ENCODE measurements around the gene DUSP14. TPM values are rescaled to one million over a fixed set of nuclear protein-coding genes. Genes with fewer than 3 reads are reported as not detected.

DUSP14 gene
- total RNA-seq, 2 donors from 2014 or later: 17.0 to 22.8 TPM

DNA sequence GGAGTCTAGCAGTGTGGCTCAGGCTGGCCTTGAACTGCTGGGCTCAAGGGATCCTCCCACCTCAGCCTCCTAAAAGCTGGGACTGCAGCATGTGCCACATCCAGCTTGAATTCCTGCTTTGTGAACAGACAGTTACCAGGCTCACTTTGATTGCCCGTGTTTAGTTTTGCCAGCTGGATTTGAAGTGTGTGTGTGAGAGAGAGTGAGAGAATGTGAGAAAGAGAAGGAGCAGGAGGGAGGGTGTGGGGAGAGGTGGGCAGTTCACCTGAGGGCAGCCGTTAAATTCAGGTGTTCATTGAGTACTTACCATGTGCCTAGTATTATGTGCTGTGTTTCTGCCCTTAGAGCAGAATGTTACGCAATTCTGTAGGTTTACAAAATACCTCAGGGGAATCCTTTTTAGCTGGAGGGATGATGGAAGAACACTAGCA is 4.7 kb downstream of the DUSP14 start:
- H3K4me3 Mint-ChIP-seq: no peak overlapping the region
- WGBS, 2 experiments (ENCODE audit: insufficient coverage in 1 of 2, insufficient read length in 1 of 2): 91 to 100% methylated on average over 2 to 3 of the region's 3 CpGs
- H3K4me3 ChIP-seq (ENCODE audit: low read length): no peak overlapping the region

DNA sequence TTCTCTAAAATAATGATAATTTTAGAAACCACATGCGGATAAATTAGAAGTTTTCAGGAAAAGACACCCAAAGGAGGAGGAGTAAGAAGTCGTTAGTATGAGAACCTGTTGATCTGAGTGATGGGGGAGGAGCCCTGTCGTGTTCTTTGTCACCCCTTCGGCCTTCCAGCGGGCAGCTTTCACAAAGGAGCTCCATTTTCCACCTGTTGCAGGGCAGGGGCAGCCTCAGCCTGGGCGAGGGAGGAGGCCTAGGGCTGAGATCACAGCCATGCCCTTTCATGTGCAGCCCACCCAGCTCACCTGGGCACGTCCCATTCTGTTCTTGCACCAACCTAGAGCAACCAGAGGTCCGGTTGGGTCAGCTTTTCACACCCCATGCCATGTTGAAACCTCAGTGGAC is 5.3 kb downstream of the DUSP14 start:
- DNase-seq: peak; percentile 74
- Mint-ChIP-seq H3K9me3 (peaks cover 3% of the 10 kb centered on the region), H3K36me3 (ENCODE audit: low read depth) (peaks cover 2% of the 10 kb centered on the region), H3K4me1 (peaks cover 21% of the 10 kb centered on the region), H3K27ac (peak overlapping the region; percentile 68), H3K4me3 (no peak overlapping the region), H3K27me3 (ENCODE audit: insufficient read depth) (peaks cover 14% of the 10 kb centered on the region)
- no peak overlapping the region for H3K9ac ChIP-seq (ENCODE audit: extremely low read depth, low read length, poor library complexity, severe bottlenecking)
- H3K4me3 ChIP-seq (ENCODE audit: low read length): no peak overlapping the region
- H3K9me3 ChIP-seq (ENCODE audit: control insufficient read depth, low read length): peaks cover 11% of the 10 kb centered on the region
- WGBS, 2 experiments (ENCODE audit: insufficient coverage in 1 of 2, insufficient read length in 1 of 2): 60 to 75% methylated on average over 5 to 8 of the region's 8 CpGs
- peaks cover 3% of the 10 kb centered on the region for H3K4me1 ChIP-seq (ENCODE audit: control insufficient read depth, insufficient read depth, low read length)
- peaks cover 10% of the 10 kb centered on the region for H3K36me3 ChIP-seq (ENCODE audit: control insufficient read depth, insufficient read depth, low read length)
- TF ChIP-seq, protein P1, sequence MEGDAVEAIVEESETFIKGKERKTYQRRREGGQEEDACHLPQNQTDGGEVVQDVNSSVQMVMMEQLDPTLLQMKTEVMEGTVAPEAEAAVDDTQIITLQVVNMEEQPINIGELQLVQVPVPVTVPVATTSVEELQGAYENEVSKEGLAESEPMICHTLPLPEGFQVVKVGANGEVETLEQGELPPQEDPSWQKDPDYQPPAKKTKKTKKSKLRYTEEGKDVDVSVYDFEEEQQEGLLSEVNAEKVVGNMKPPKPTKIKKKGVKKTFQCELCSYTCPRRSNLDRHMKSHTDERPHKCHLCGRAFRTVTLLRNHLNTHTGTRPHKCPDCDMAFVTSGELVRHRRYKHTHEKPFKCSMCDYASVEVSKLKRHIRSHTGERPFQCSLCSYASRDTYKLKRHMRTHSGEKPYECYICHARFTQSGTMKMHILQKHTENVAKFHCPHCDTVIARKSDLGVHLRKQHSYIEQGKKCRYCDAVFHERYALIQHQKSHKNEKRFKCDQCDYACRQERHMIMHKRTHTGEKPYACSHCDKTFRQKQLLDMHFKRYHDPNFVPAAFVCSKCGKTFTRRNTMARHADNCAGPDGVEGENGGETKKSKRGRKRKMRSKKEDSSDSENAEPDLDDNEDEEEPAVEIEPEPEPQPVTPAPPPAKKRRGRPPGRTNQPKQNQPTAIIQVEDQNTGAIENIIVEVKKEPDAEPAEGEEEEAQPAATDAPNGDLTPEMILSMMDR (conservative IDR thresholded peaks at IDR 0.05): no peak
- no peak overlapping the region for H3K27ac ChIP-seq (ENCODE audit: low read depth, low read length)
- H3K27me3 ChIP-seq (ENCODE audit: control insufficient read depth, insufficient read depth, low read length, poor library complexity, severe bottlenecking): no peaks in the 10 kb centered on the region

More for the DNA sequence above, 4.7 kb downstream of the DUSP14 start:
- Histone ChIP-seq H3K36me3 (ENCODE audit: control insufficient read depth, insufficient read depth, low read length) (peaks cover 10% of the 10 kb centered on the region), H3K4me1 (ENCODE audit: control insufficient read depth, insufficient read depth, low read length) (peaks cover 3% of the 10 kb centered on the region), H3K9me3 (ENCODE audit: control insufficient read depth, low read length) (peaks cover 11% of the 10 kb centered on the region), H3K9ac (ENCODE audit: extremely low read depth, low read length, poor library complexity, severe bottlenecking) (no peak overlapping the region), H3K27me3 (ENCODE audit: control insufficient read depth, insufficient read depth, low read length, poor library complexity, severe bottlenecking) (no peaks in the 10 kb centered on the region), H3K27ac (ENCODE audit: low read depth, low read length) (no peak overlapping the region)
- Mint-ChIP-seq H3K4me1 (peaks cover 21% of the 10 kb centered on the region), H3K36me3 (ENCODE audit: low read depth) (peaks cover 2% of the 10 kb centered on the region), H3K27me3 (ENCODE audit: insufficient read depth) (peaks cover 14% of the 10 kb centered on the region), H3K27ac (no peak overlapping the region), H3K9me3 (peaks cover 3% of the 10 kb centered on the region)
- TF ChIP-seq, protein P1 (conservative IDR thresholded peaks at IDR 0.05): no peak
- no peak for DNase-seq

DNA sequence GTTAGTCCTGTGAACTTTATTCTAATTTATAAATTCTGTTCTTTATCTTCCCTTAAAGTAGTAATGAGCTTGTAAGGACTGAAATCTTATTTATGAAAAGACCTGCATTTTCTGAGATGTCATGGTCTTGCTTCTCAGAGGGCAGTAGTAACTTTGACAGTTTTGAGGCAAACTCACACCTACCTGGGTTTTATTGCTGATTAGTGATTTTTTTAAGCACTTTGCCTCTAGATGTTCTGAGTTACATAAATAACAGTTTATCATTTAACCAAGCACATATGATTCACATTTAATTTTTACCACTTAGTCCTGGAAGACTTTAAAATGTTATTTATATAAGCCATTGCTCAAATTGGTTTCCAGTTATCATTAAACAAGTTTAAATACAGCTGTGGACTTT is 10.7 kb downstream of the DUSP14 start:
- H3K9ac ChIP-seq (ENCODE audit: extremely low read depth, low read length, poor library complexity, severe bottlenecking): no peak overlapping the region
- DNase-seq: no peak
- H3K4me1 Mint-ChIP-seq: peaks cover 8% of the 10 kb centered on the region
- H3K36me3 Mint-ChIP-seq (ENCODE audit: low read depth): peaks cover 2% of the 10 kb centered on the region
- no peak overlapping the region for H3K4me3 Mint-ChIP-seq
- H3K9me3 Mint-ChIP-seq: peaks cover 3% of the 10 kb centered on the region
- no peaks in the 10 kb centered on the region for H3K27me3 ChIP-seq (ENCODE audit: control insufficient read depth, insufficient read depth, low read length, poor library complexity, severe bottlenecking)
- H3K4me3 ChIP-seq (ENCODE audit: low read length): no peak overlapping the region
- no peaks in the 10 kb centered on the region for H3K9me3 ChIP-seq (ENCODE audit: control insufficient read depth, low read length)
- no peak overlapping the region for H3K27ac ChIP-seq (ENCODE audit: low read depth, low read length)
- H3K36me3 ChIP-seq (ENCODE audit: control insufficient read depth, insufficient read depth, low read length): no peaks in the 10 kb centered on the region
- no peak overlapping the region for H3K27ac Mint-ChIP-seq
- no peaks in the 10 kb centered on the region for H3K27me3 Mint-ChIP-seq (ENCODE audit: insufficient read depth)
- TF ChIP-seq, protein P1 (conservative IDR thresholded peaks at IDR 0.05): no peak
- H3K4me1 ChIP-seq (ENCODE audit: control insufficient read depth, insufficient read depth, low read length): peaks cover 5% of the 10 kb centered on the region

Measured in endodermal cell (in vitro differentiated cells).